IPS-18a (cell line): ENCODE results near the gene LRRC3C.

Experiments used
- H3K27ac ChIP-seq: one replicate; pipeline ENCODE4 v1.5.1; 2013; ENCODE audit warnings: low read length
- H3K27me3 ChIP-seq: one replicate; pipeline ENCODE4 v1.6.1; 2013; ENCODE audit warnings: mild to moderate bottlenecking, low read length; ENCODE audit not compliant: control insufficient read depth, insufficient read depth
- H3K36me3 ChIP-seq: one replicate; pipeline ENCODE4 v1.6.1; 2013; ENCODE audit warnings: low read depth, low read length; ENCODE audit not compliant: control insufficient read depth
- H3K4me1 ChIP-seq: one replicate; pipeline ENCODE4 v1.6.1; 2013; ENCODE audit warnings: low read depth, low read length; ENCODE audit not compliant: control insufficient read depth
- H3K4me3 ChIP-seq: one replicate; pipeline ENCODE4 v1.5.1; 2013; ENCODE audit warnings: low read length
- H3K9ac ChIP-seq: one replicate; pipeline ENCODE4 v1.6.1; 2013; ENCODE audit warnings: mild to moderate bottlenecking, low read length, moderate library complexity
- H3K9me3 ChIP-seq: one replicate; pipeline ENCODE4 v1.6.1; 2013; ENCODE audit warnings: low read depth, low read length; ENCODE audit not compliant: control insufficient read depth

The LRRC3C gene

GRCh38 chr17:39913989-39914388, 13.5 kb upstream of the LRRC3C start:
- Histone ChIP-seq H3K27ac (no peak overlapping the region), H3K4me3 (no peak overlapping the region), H3K36me3 (peaks cover 8% of the 10 kb centered on the region), H3K4me1 (no peaks in the 10 kb centered on the region), H3K9ac (no peak overlapping the region), H3K9me3 (no peaks in the 10 kb centered on the region), H3K27me3 (no peaks in the 10 kb centered on the region)

- Histone ChIP-seq H3K4me1 (no peaks in the 10 kb centered on the region), H3K27me3 (no peaks in the 10 kb centered on the region), H3K36me3 (peaks cover 8% of the 10 kb centered on the region), H3K9me3 (no peaks in the 10 kb centered on the region), H3K4me3 (no peak overlapping the region), H3K27ac (no peak overlapping the region), H3K9ac (no peak overlapping the region)
Measured at GRCh38 chr17:39915559-39915958, 12.0 kb upstream of the LRRC3C start.

- Histone ChIP-seq H3K9me3 (no peaks in the 10 kb centered on the region), H3K9ac (no peak overlapping the region), H3K4me3 (no peak overlapping the region), H3K27ac (no peak overlapping the region), H3K27me3 (no peaks in the 10 kb centered on the region), H3K36me3 (peaks cover 5% of the 10 kb centered on the region), H3K4me1 (no peaks in the 10 kb centered on the region)
Measured at GRCh38 chr17:39916918-39917317, 10.6 kb upstream of the LRRC3C start.

GRCh38 chr17:39919087-39919683, 8.3 kb upstream of the LRRC3C start:
- no peak overlapping the region for H3K9ac ChIP-seq
- H3K27me3 ChIP-seq, result no peaks in the 10 kb centered on the region
- H3K36me3 ChIP-seq, result peaks cover 22% of the 10 kb centered on the region
- no peak overlapping the region for H3K4me3 ChIP-seq
- H3K9me3 ChIP-seq, result no peaks in the 10 kb centered on the region
- H3K27ac ChIP-seq, result no peak overlapping the region
- H3K4me1 ChIP-seq, result no peaks in the 10 kb centered on the region

GRCh38 chr17:39920218-39921210, 7.0 kb upstream of the LRRC3C start:
- Histone ChIP-seq H3K4me3 (no peak overlapping the region), H3K4me1 (no peaks in the 10 kb centered on the region), H3K27me3 (no peaks in the 10 kb centered on the region), H3K9me3 (no peaks in the 10 kb centered on the region), H3K36me3 (peaks cover 22% of the 10 kb centered on the region), H3K9ac (no peak overlapping the region), H3K27ac (no peak overlapping the region)

- no peak overlapping the region for H3K9ac ChIP-seq
- peaks cover 22% of the 10 kb centered on the region for H3K36me3 ChIP-seq
- H3K4me1 ChIP-seq, result peaks cover 4% of the 10 kb centered on the region
- no peaks in the 10 kb centered on the region for H3K9me3 ChIP-seq
- no peaks in the 10 kb centered on the region for H3K27me3 ChIP-seq
- H3K4me3 ChIP-seq, result no peak overlapping the region
- no peak overlapping the region for H3K27ac ChIP-seq
Measured at GRCh38 chr17:39921323-39921722, 6.2 kb upstream of the LRRC3C start.

- H3K9ac ChIP-seq, result no peak overlapping the region
- H3K4me1 ChIP-seq, result peaks cover 7% of the 10 kb centered on the region
- H3K27me3 ChIP-seq, result no peaks in the 10 kb centered on the region
- no peaks in the 10 kb centered on the region for H3K9me3 ChIP-seq
- no peak overlapping the region for H3K4me3 ChIP-seq
- H3K36me3 ChIP-seq, result peaks cover 22% of the 10 kb centered on the region
- no peak overlapping the region for H3K27ac ChIP-seq
Measured at GRCh38 chr17:39922006-39922405, 5.5 kb upstream of the LRRC3C start.

GRCh38 chr17:39923230-39923629, 4.3 kb upstream of the LRRC3C start:
- Histone ChIP-seq H3K4me1 (peaks cover 8% of the 10 kb centered on the region), H3K4me3 (no peak overlapping the region), H3K9me3 (no peaks in the 10 kb centered on the region), H3K36me3 (peaks cover 22% of the 10 kb centered on the region), H3K27me3 (no peaks in the 10 kb centered on the region), H3K27ac (no peak overlapping the region), H3K9ac (no peak overlapping the region)

- Histone ChIP-seq H3K27me3 (no peaks in the 10 kb centered on the region), H3K9me3 (no peaks in the 10 kb centered on the region), H3K27ac (no peak overlapping the region), H3K4me1 (peaks cover 10% of the 10 kb centered on the region), H3K9ac (no peak overlapping the region), H3K36me3 (peaks cover 22% of the 10 kb centered on the region), H3K4me3 (no peak overlapping the region)
Measured at GRCh38 chr17:39923836-39924690, 3.5 kb upstream of the LRRC3C start.

GRCh38 chr17:39924691-39925055, 2.9 kb upstream of the LRRC3C start:
- Histone ChIP-seq H3K27ac (no peak overlapping the region), H3K9ac (no peak overlapping the region), H3K36me3 (peaks cover 22% of the 10 kb centered on the region), H3K4me1 (peaks cover 10% of the 10 kb centered on the region), H3K9me3 (no peaks in the 10 kb centered on the region), H3K4me3 (no peak overlapping the region), H3K27me3 (no peaks in the 10 kb centered on the region)
